GM18870 (cell line): ENCODE measurements around the gene MARCKSL1.
"Not testable (repeated sequence)": the region's sequence is repeated elsewhere in the genome, so short reads cannot be mapped to it uniquely, and the experiment has no call there.

Experiments
- ATAC-seq: cut with Tn5 transposase; IDR thresholded peaks from one replicate; pipeline ENCODE4 v1.9.1; 2021; ENCODE audit warnings: moderate library complexity; ENCODE audit not compliant: unreplicated experiment

Gene MARCKSL1

DNA sequence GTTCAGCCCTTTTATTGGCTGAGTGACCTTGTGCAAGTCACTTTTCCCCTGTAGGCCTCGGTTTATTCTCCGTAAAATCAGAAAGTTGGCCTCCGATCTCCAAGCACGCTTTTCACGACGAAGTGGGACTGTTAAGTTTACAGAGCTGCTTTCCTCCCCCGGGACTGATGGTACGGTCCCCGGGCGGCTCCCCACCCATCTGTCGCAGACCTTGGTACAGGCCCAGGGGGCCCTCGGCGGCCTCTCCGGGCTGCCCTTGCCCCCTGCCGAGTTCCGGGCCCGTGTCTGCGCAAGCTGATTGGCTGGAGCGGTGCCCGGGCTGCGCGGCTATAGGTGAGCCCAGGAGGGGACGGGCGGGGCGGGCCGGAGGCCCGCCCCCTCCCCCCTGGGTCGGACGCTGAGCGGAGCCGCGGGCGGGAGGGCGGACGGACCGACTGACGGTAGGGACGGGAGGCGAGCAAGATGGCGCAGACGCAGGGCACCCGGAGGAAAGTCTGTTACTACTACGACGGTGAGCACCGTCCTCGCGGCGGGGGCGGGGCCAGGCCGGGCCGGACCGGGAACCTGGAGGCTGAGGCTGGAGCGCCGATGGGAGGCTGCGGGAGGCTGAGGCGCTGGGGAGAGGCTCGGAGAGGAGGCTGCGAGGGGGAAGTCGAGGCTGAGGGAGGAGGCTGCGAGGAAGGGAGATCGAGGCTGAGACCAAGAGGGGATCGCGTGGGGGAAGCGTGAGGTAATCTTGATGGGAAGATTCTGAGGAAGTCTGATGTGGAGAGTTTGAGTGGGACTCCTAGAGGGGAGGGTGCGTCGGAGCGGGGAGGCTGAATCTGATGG is 44.1 kb downstream of the MARCKSL1 start, which contains the start of gene HDAC1:
Gene HDAC1 (plus strand): TSS at position 376 of the 831 bp plus-strand sequence. CDS start 87 bp downstream, at position 463.
- peak; percentile 72 for ATAC-seq

DNA sequence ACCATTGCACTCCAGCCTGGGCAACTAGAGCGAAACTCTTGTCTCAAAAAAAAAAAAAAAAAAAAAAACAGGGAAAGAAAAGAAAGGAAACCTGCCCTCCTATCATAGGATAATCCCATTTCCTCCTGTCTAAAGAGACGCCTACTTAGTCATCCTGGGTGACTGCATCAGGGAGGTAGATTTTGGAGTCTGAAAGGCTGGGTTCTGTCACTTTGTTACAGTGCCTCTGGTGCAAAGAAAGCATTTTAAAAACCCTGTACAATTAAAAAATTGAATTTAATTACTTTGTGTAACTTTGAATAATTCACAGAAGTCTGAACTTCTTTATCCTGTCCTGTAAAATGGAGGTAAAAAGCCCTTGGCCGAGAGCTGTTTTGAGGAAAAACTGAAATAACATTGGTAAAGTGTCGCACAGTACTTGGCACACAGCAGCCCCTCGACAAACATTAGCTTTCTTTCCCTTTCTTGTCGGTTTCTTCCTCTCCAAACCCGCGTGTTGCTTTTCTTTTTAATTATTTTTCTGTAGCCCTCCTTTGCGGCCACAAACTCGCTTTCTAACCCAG is 44.8 kb downstream of the MARCKSL1 start:
- no peak for ATAC-seq

DNA sequence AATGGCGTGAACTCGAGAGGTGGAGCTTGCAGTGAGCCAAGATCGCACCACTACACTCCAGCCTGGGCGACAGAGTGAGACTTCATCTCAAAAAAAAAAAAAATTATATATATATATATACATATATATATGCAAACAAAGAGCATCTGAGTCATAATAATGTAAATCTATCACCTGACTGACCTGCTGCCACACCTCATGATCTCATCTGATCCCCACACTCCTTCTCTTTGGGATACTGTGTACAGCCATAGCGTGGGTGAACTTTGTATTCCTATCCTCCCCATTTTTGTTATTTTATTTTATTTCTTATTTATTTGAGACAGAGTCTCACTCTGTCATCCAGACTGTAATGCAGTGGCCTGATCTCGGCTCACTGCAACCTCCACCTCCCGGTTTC is 46.8 kb downstream of the MARCKSL1 start:
- no peak for ATAC-seq

DNA sequence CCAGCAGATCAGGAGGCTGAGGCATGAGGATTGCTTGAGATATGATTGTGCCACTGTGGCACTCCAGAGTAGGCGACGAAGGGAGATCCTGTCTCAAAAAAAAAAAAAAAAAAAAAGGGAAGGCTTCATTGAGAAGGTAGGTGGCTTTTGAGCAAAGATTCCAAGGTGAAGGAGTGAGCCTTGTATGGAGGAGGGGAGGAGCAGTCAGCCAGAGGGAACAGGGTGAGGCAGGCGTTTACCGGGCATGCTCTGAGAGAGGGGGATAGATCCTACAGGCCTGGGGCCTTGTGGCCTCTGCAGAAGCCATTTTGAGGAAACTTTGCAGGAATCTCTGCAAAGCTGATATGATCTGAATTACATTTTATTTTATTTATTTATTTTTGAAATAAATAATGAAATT is 49.3 kb downstream of the MARCKSL1 start:
- no peak for ATAC-seq

DNA sequence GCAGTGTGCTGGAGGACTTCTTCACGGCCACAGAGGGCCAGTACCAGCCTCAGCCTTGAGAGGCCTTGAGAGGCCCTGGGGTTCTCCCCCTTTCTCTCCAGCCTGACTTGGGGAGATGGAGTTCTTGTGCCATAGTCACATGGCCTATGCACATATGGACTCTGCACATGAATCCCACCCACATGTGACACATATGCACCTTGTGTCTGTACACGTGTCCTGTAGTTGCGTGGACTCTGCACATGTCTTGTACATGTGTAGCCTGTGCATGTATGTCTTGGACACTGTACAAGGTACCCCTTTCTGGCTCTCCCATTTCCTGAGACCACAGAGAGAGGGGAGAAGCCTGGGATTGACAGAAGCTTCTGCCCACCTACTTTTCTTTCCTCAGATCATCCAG is 50.4 kb downstream of the MARCKSL1 start:
- no peak for ATAC-seq

DNA sequence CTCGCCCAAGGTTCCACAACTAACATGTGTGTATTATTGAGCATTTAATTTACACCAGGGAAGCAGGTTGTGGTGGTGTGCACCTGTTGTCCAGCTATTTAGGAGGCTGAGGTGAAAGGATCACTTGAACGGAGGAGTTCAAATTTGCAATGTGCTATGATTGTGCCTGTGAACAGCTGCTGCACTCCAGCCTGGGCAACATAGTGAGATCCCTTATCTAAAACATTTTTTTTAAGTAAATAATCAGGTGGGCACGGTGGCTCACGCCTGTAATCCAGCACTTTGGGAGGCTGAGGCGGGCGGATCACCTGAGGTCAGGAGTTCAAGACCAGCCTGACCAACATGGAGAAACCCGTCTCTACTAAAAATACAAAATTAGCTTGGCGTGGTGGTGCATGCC is 51.3 kb downstream of the MARCKSL1 start:
- ATAC-seq, result not testable (repeated sequence)
